Neuronal stem cell (in vitro differentiated cells): ENCODE measurements around the gene AFF3.
A peak's percentile ranks its signal among the peaks of the same experiment; 100 is the strongest.

Experiments
- DNase-seq: peaks from one replicate; pipeline ENCODE4 v3.0.0-alpha.2; 2013; ENCODE audit warnings: low spot score
- H2AFZ ChIP-seq: one replicate; pipeline ENCODE4 v1.6.1; 2013; ENCODE audit warnings: mild to moderate bottlenecking, low read length, inconsistent platforms
- H2AK5ac ChIP-seq: 2 replicates; pipeline ENCODE4 v1.6.1; 2013; ENCODE audit warnings: low read depth, mild to moderate bottlenecking, inconsistent platforms, low read length, moderate library complexity, mixed read lengths
- H2BK120ac ChIP-seq: 2 replicates; pipeline ENCODE4 v1.6.1; 2013; ENCODE audit warnings: low read depth, mild to moderate bottlenecking, inconsistent platforms, low read length, moderate library complexity, mixed read lengths
- H2BK12ac ChIP-seq: one replicate; pipeline ENCODE4 v1.6.1; 2013; ENCODE audit warnings: low read length, inconsistent platforms
- H2BK15ac ChIP-seq: 2 replicates; pipeline ENCODE4 v1.6.1; 2013; ENCODE audit warnings: mild to moderate bottlenecking, low read length, inconsistent platforms, mixed read lengths
- H2BK5ac ChIP-seq: one replicate; pipeline ENCODE4 v1.6.1; 2013; ENCODE audit warnings: inconsistent platforms, mild to moderate bottlenecking, low read length, moderate library complexity
- H3K14ac ChIP-seq: one replicate; pipeline ENCODE4 v1.6.1; 2013; ENCODE audit warnings: low read length, inconsistent platforms
- H3K18ac ChIP-seq: 2 replicates; pipeline ENCODE4 v1.6.1; 2013; ENCODE audit warnings: low read length, inconsistent platforms
- H3K23ac ChIP-seq: 2 replicates; pipeline ENCODE4 v1.6.1; 2013; ENCODE audit warnings: low read depth, mild to moderate bottlenecking, mixed read lengths, low read length, inconsistent platforms; ENCODE audit not compliant: poor library complexity
- H3K27ac ChIP-seq: replicated peaks from 3 replicates; pipeline ENCODE4 v1.5.1; 2013; ENCODE audit warnings: low read length, inconsistent platforms
- H3K27me3 ChIP-seq, 3 experiments: 2 replicates each; pipeline ENCODE4 v1.6.1; 2013; ENCODE audit warnings: low read length in 3 of 3, mild to moderate bottlenecking in 2 of 3, inconsistent platforms in 1 of 3, low read depth in 1 of 3, mixed read lengths in 1 of 3, moderate library complexity in 1 of 3; ENCODE audit not compliant: control insufficient read depth in 3 of 3, insufficient read depth in 3 of 3
- H3K36me3 ChIP-seq, 2 donors: replicated peaks in 1 of 2; 2 replicates each; pipeline ENCODE4 v1.6.1; 2013; ENCODE audit warnings: low read length in 2 of 2; ENCODE audit not compliant: control insufficient read depth in 2 of 2, insufficient read depth in 2 of 2
- H3K4ac ChIP-seq: 2 replicates; pipeline ENCODE4 v1.6.1; 2013; ENCODE audit warnings: inconsistent platforms, mild to moderate bottlenecking, low read length, moderate library complexity
- H3K4me1 ChIP-seq, 2 donors: 1 replicate in 1 of 2; 2 replicates in 1 of 2; pipeline ENCODE4 v1.6.1; 2013; ENCODE audit warnings: low read length in 2 of 2, low read depth in 1 of 2; ENCODE audit not compliant: control insufficient read depth in 2 of 2, insufficient read depth in 1 of 2
- H3K4me2 ChIP-seq: one replicate; pipeline ENCODE4 v1.6.1; 2013; ENCODE audit warnings: mild to moderate bottlenecking, low read length, inconsistent platforms; ENCODE audit not compliant: insufficient read depth, poor library complexity, severe bottlenecking
- H3K4me3 ChIP-seq, 2 donors: 2 replicates each; pipeline ENCODE4 v1.5.1; 2013; ENCODE audit warnings: low read length in 2 of 2, mild to moderate bottlenecking in 2 of 2, inconsistent platforms in 1 of 2, moderate library complexity in 1 of 2
- H3K79me1 ChIP-seq: one replicate; pipeline ENCODE4 v1.6.1; 2013; ENCODE audit warnings: low read depth, mild to moderate bottlenecking, inconsistent platforms, low read length, moderate library complexity
- H3K9ac ChIP-seq: one replicate; pipeline ENCODE4 v1.6.1; 2013; ENCODE audit warnings: mild to moderate bottlenecking, low read depth, low read length, inconsistent platforms; ENCODE audit not compliant: poor library complexity
- H3K9me3 ChIP-seq, 2 donors: replicated peaks in 1 of 2; 2 replicates each; pipeline versions ENCODE3 to v1.6.1; 2013; ENCODE audit warnings: low read length in 2 of 2, mild to moderate bottlenecking in 2 of 2, inconsistent platforms in 1 of 2, low read depth in 1 of 2, mixed read lengths in 1 of 2, moderate library complexity in 1 of 2; ENCODE audit not compliant: control insufficient read depth in 2 of 2, insufficient read depth in 1 of 2
- H4K8ac ChIP-seq: one replicate; pipeline ENCODE4 v1.6.1; 2013; ENCODE audit warnings: low read depth, mild to moderate bottlenecking, inconsistent platforms, low read length, moderate library complexity
- H4K91ac ChIP-seq: one replicate; pipeline ENCODE4 v1.6.1; 2013; ENCODE audit warnings: low read length, low read depth, mild to moderate bottlenecking, inconsistent platforms; ENCODE audit not compliant: poor library complexity
- WGBS, 2 donors: extraction: QIAGEN DNeasy Blood & Tissue Kit; methylation state at CpG; one replicate each; pipeline ENCODE4 v1.1.7; 2013; ENCODE audit warnings: missing lambda C conversion rate in 2 of 2, mixed read lengths in 1 of 2; ENCODE audit not compliant: insufficient read length in 2 of 2, insufficient replicate concordance in 1 of 2; ENCODE audit errors: extremely low coverage in 2 of 2; 5-methylcytosine and 5-hydroxymethylcytosine counted together

AFF3 gene

DNA sequence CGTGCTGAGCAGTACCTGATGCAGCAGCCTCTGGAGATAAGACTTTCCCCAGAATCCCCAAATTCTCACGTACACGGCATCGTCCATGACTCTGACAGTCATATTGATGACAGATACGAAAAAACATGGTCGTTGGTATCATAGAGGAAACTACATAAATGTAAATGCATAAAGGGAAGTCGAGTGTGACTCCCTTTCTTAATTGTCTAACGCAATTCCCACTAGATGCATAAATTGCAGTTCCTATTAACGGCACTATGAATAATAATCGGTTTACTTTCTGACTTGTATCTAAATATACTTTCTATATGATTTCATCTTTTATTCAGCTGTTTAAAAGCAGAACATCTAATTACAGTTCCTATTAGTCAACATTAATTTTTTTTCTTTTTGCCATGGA, 330.0 kb downstream of the AFF3 start:
- H3K79me1 ChIP-seq = no peaks in the 10 kb centered on the region
- no peak overlapping the region for H3K14ac ChIP-seq
- H3K9me3 ChIP-seq = peaks cover 0 to 10% of the 10 kb centered on the region in 2 donors
- no CpG with 5 or more reads among the region's 10 CpGs for WGBS, 2 donors
- no peak overlapping the region for H2BK15ac ChIP-seq
- H4K8ac ChIP-seq = no peak overlapping the region
- H3K4me3 ChIP-seq = no peak overlapping the region
- no peak overlapping the region for H3K4me2 ChIP-seq
- no peak overlapping the region for H3K27ac ChIP-seq
- no peak overlapping the region for H2BK12ac ChIP-seq
- H2BK5ac ChIP-seq = no peak overlapping the region
- no peak overlapping the region for H2AFZ ChIP-seq
- no peak overlapping the region for H2BK120ac ChIP-seq
- no peak overlapping the region for H4K91ac ChIP-seq
- H3K23ac ChIP-seq = no peak overlapping the region
- H3K9ac ChIP-seq = no peak overlapping the region
- H3K27me3 ChIP-seq = no peaks in the 10 kb centered on the region
- H2AK5ac ChIP-seq = no peak overlapping the region
- peaks cover 7 to 12% of the 10 kb centered on the region in 2 donors for H3K4me1 ChIP-seq
- H3K36me3 ChIP-seq = no peaks in the 10 kb centered on the region
- H3K18ac ChIP-seq = no peak overlapping the region
- DNase-seq = no peak
- no peak overlapping the region for H3K4ac ChIP-seq

DNA sequence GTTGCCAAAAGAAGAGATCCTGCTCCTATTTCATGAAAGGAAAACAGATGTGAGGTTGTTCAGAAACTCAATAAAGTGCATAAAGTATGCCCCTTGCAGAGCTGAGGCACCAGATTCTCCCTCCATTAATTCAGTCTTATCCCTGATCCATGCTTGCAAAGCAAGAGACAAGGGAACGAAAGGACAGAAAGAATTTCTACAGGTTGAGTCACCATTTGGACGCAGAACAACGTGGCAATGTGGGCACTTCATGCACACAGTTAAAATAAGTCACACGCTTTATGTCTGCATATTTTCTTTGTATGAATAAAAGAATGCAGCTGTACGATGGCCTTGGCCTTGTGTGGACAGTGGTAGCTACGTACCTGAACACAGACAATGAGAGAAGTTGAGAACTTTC, 330.8 kb downstream of the AFF3 start:
- Histone ChIP-seq H3K36me3 (no peaks in the 10 kb centered on the region), H3K18ac (no peak overlapping the region), H4K8ac (no peak overlapping the region), H3K9me3 (peaks cover 0 to 6% of the 10 kb centered on the region in 2 donors), H2AK5ac (no peak overlapping the region), H3K4me1 (peaks cover 7 to 12% of the 10 kb centered on the region in 2 donors), H4K91ac (no peak overlapping the region), H2BK5ac (no peak overlapping the region), H2BK12ac (no peak overlapping the region), H3K79me1 (no peaks in the 10 kb centered on the region), H2AFZ (no peak overlapping the region), H3K4ac (no peak overlapping the region), H3K9ac (no peak overlapping the region), H2BK120ac (no peak overlapping the region), H3K23ac (no peak overlapping the region), H3K4me3 (no peak overlapping the region), H3K27ac (no peak overlapping the region), H3K27me3 (no peaks in the 10 kb centered on the region), H3K4me2 (no peak overlapping the region), H2BK15ac (no peak overlapping the region), H3K14ac (no peak overlapping the region)
- WGBS, 2 donors = no CpG with 5 or more reads among the region's 6 CpGs
- no peak for DNase-seq

DNA sequence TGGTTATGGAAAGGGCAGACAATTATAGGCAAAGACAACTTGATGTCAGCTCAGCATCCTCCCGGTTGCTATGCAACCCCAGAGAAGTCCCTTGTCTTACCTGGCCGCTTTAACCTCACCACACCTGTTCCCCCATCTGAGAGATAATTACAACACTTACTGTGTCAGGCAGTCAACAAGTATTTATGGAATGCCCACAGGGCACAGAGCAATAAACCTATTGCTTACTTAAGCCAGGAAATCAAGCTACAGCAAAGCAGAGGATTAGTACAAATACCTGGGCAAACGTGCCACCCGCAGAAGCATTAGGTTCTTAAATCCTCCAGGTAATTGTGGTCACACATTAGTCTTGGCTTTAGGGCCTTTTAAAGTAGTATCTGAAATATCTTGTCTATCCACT, 332.2 kb downstream of the AFF3 start:
- Histone ChIP-seq H3K4me3 (no peak overlapping the region), H3K27ac (no peak overlapping the region), H4K91ac (no peak overlapping the region), H3K14ac (no peak overlapping the region), H2BK15ac (no peak overlapping the region), H2AK5ac (no peak overlapping the region), H3K36me3 (no peaks in the 10 kb centered on the region), H3K4ac (no peak overlapping the region), H3K18ac (no peak overlapping the region), H2BK120ac (no peak overlapping the region), H4K8ac (no peak overlapping the region), H2BK5ac (no peak overlapping the region), H3K4me1 (peaks cover 7 to 12% of the 10 kb centered on the region in 2 donors), H2AFZ (no peak overlapping the region), H3K4me2 (no peak overlapping the region), H3K27me3 (no peaks in the 10 kb centered on the region), H3K9ac (no peak overlapping the region), H3K9me3 (no peaks in the 10 kb centered on the region), H2BK12ac (no peak overlapping the region), H3K79me1 (no peaks in the 10 kb centered on the region), H3K23ac (no peak overlapping the region)
- WGBS, 2 donors = no CpG with 5 or more reads among the region's 4 CpGs
- DNase-seq = no peak

DNA sequence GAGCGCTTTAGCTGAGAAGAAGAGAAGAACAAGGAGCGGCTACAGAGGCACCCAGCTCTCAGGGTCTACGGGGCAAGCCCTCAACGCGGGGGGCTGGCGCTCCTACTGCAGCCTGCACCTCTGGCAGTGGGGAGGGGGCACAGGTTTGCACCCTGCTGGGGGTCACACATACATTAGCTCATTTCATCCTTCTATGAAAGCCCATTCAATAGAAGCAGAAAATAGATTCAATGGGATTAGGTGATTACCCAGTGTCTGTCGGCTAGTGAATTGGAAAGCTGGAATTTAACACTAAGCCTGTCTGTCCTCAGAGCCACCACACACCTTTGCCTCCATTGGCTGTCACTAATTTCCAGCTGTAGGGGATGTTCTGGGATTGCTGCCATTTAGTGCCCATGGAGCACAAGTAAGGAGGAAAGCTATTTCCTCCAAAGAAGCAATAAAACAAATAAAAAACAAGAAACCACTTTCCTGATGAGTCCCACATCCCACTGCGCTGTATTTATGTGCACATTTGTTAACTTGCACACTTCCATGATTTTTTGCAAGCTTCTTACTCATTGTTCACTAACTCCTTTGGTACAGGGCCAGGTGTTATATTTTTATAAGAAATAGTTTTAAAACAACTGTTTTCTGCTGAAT, 333.0 kb downstream of the AFF3 start:
- WGBS, 2 donors = no CpG with 5 or more reads among the region's 8 CpGs
- H3K4me2 ChIP-seq = no peak overlapping the region
- H4K8ac ChIP-seq = no peak overlapping the region

More for the DNA sequence above, 333.0 kb downstream of the AFF3 start:
- Histone ChIP-seq H3K4me1 (peaks cover 7 to 12% of the 10 kb centered on the region in 2 donors), H3K23ac (no peak overlapping the region), H2AK5ac (no peak overlapping the region), H2BK12ac (no peak overlapping the region), H2BK5ac (no peak overlapping the region), H3K4me3 (no peak overlapping the region), H3K9ac (no peak overlapping the region), H3K27me3 (no peaks in the 10 kb centered on the region), H3K4ac (no peak overlapping the region), H2AFZ (no peak overlapping the region), H3K9me3 (no peaks in the 10 kb centered on the region), H3K36me3 (no peaks in the 10 kb centered on the region), H2BK15ac (no peak overlapping the region), H3K18ac (no peak overlapping the region), H4K91ac (no peak overlapping the region), H3K79me1 (no peaks in the 10 kb centered on the region), H3K14ac (no peak overlapping the region), H3K27ac (no peak overlapping the region), H2BK120ac (no peak overlapping the region)
- peak; percentile 18 for DNase-seq
